Measurements from ENCODE around the gene CLECL1.

GRCh38 chr12:9754099-9754927 lies 21.4 kb upstream of the CLECL1 start:
- TF ChIP-seq CTCF (IDR thresholded peaks at IDR 0.05 in 4 of 5, conservative IDR thresholded peaks at IDR 0.05 in 1 of 5) (no peak), POLR2A (IDR thresholded peaks at IDR 0.05) (no peak)
